Measurements from ENCODE around the gene ZDHHC4. TPM values are rescaled to one million over a fixed set of nuclear protein-coding genes. Genes with fewer than 3 reads are reported as not detected.
"Not testable (repeated sequence)": the region's sequence is repeated elsewhere in the genome, so short reads cannot be mapped to it uniquely, and the experiment has no call there.

The ZDHHC4 gene
- total RNA-seq, 1 experiment from 2014 or later = 28.9 TPM

GRCh38 chr7:6579446-6579845, 2.2 kb downstream of the ZDHHC4 start:
- Histone ChIP-seq H3K9ac (ENCODE audit: low read length) (no peak overlapping the region), H3K4me1 (ENCODE audit: insufficient read depth, low read length) (no peaks in the 10 kb centered on the region), H3K9me3 (ENCODE audit: low read length) (no peaks in the 10 kb centered on the region), H3K4me3 (ENCODE audit: low read length) (no peak overlapping the region), H4K20me1 (ENCODE audit: low read length) (no peaks in the 10 kb centered on the region), H2AFZ (ENCODE audit: low read length) (no peak overlapping the region), H3K4me2 (ENCODE audit: low read length) (no peak overlapping the region), H3F3A (ENCODE audit: low read length, unreplicated experiment) (no peaks in the 10 kb centered on the region), H3K27ac (ENCODE audit: low read length) (no peak overlapping the region), H3K9me2 (replicated peaks; ENCODE audit: low read length) (no peaks in the 10 kb centered on the region), H3K79me2 (ENCODE audit: low read length) (no peaks in the 10 kb centered on the region), H3K27me3 (ENCODE audit: low read length) (no peaks in the 10 kb centered on the region), H3K36me3 (ENCODE audit: low read depth, low read length) (no peaks in the 10 kb centered on the region)
- no peak for TF ChIP-seq EZH2 (IDR thresholded peaks at IDR 0.05; ENCODE audit: low read length, unreplicated experiment)
- TF ChIP-seq CTCF (conservative IDR thresholded peaks at IDR 0.05; ENCODE audit: low read depth, low read length) = peak; percentile 35; the same call in 1 of the 2 replicates
- no TSS peak for BruUV-seq (replicated peaks)
- POLR2A ChIA-PET (ENCODE audit: unreplicated experiment) = no interaction called here
- intact Hi-C loops (cut with micrococcal nuclease) = no loop called here
- DNase-seq (peak; percentile 34), ATAC-seq (peak; percentile 33)
- CTCF ChIA-PET = no interaction called here

- POLR2A ChIA-PET (ENCODE audit: unreplicated experiment); ATAC-seq; H3K4me1 ChIP-seq (ENCODE audit: insufficient read depth, low read length); H3K4me2 ChIP-seq (ENCODE audit: low read length); intact Hi-C loops (cut with micrococcal nuclease); H3K27ac ChIP-seq (ENCODE audit: low read length); DNase-seq; H3F3A ChIP-seq (ENCODE audit: low read length, unreplicated experiment); H2AFZ ChIP-seq (ENCODE audit: low read length); H4K20me1 ChIP-seq (ENCODE audit: low read length); CTCF ChIA-PET; BruUV-seq (replicated peaks); H3K9me2 ChIP-seq (replicated peaks; ENCODE audit: low read length); H3K9ac ChIP-seq (ENCODE audit: low read length); H3K9me3 ChIP-seq (ENCODE audit: low read length); H3K36me3 ChIP-seq (ENCODE audit: low read depth, low read length); H3K4me3 ChIP-seq (ENCODE audit: low read length); H3K79me2 ChIP-seq (ENCODE audit: low read length); H3K27me3 ChIP-seq (ENCODE audit: low read length): not testable (repeated sequence)
Measured at GRCh38 chr7:6585746-6586432, 8.6 kb downstream of the ZDHHC4 start.

- no peak for TF ChIP-seq EZH2phosphoT487 (IDR thresholded peaks at IDR 0.05; ENCODE audit: borderline replicate concordance, low read length)
- Histone ChIP-seq H3K36me3 (ENCODE audit: low read depth, low read length) (no peaks in the 10 kb centered on the region), H3K27ac (ENCODE audit: low read length) (no peak overlapping the region), H3K27me3 (ENCODE audit: low read length) (no peaks in the 10 kb centered on the region), H2AFZ (ENCODE audit: low read length) (no peak overlapping the region), H3K4me3 (ENCODE audit: low read length) (no peak overlapping the region), H3F3A (ENCODE audit: low read length, unreplicated experiment) (no peaks in the 10 kb centered on the region), H3K9ac (ENCODE audit: low read length) (no peak overlapping the region), H3K9me2 (replicated peaks; ENCODE audit: low read length) (no peaks in the 10 kb centered on the region), H4K20me1 (ENCODE audit: low read length) (no peaks in the 10 kb centered on the region), H3K4me1 (ENCODE audit: insufficient read depth, low read length) (no peaks in the 10 kb centered on the region; the same call in 1 of the 2 replicates), H3K4me2 (ENCODE audit: low read length) (no peak overlapping the region), H3K79me2 (ENCODE audit: low read length) (peaks cover 16% of the 10 kb centered on the region), H3K9me3 (ENCODE audit: low read length) (no peaks in the 10 kb centered on the region)
- BruUV-seq (replicated peaks) = no TSS peak
- ATAC-seq (no peak), DNase-seq (no peak)
- CTCF ChIA-PET = interaction anchor here (0.6 kb wide), 1 partner anchor 40 kb away, joined by 5 read pairs; no protein-coding TSS in a partner anchor
- POLR2A ChIA-PET (ENCODE audit: unreplicated experiment) = interaction anchor here (0.5 kb wide), 1 partner anchor 40 kb away, joined by 4 read pairs; no protein-coding TSS in a partner anchor
- intact Hi-C loops (cut with micrococcal nuclease) = no loop called here
Measured at GRCh38 chr7:6588566-6588965, 11.3 kb downstream of the ZDHHC4 start.
